ENCODE measurements around the gene SUSD4. TPM values are rescaled to one million over a fixed set of nuclear protein-coding genes. Genes with fewer than 3 reads are reported as not detected.

The SUSD4 gene
- total and polyA plus RNA-seq, 9 of the 15 experiments (the other 6 are each of a cell fraction or from before 2014, with no cell fraction given) = 0.06 to 1.7 (median 0.09) TPM; not detected in 4

DNA sequence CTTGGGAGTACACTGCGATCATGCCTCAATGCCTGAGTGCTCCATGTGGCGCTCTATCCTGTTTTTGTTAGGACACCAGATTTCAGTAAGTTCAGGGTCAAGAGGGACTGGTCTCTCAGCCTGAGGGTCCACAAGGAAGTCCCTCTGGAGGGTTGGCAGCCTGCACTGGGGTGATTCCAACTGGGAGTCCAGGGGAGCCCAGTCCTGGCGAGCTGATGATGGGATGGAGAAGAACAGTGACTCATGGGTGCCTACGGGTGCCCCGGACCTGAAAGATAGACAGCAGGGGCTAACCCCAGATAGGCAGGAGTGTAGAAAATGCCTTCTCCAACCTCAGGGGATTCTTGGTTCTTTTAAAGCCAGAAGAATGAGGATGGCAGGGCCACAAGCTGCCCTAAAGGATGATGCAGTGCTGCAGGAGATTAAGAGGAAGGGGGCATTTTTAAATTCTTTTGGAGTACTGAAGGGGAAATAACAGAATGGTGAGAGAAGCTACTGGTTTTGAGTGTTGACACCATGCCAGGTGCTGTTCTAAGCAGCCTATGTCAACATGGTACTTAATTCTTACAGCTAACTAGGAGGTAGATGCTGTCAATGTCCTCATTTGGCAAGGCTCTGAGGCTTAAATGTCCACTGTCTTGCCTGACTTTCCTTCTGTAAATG is 152.5 kb downstream of the SUSD4 start (continued):
- TF ChIP-seq RBM39 (optimal IDR thresholded peaks at IDR 0.05; ENCODE audit: low read depth, low read length) = no peak
- no peak for TF ChIP-seq ZNF586 (CRISPR knock-in tag; conservative IDR thresholded peaks at IDR 0.05)
- TF ChIP-seq KLF10 (CRISPR knock-in tag; IDR thresholded peaks at IDR 0.05) = no peak
- TF ChIP-seq IRF2 (CRISPR knock-in tag; IDR thresholded peaks at IDR 0.05) = no peak
- TF ChIP-seq FOXA3 (CRISPR knock-in tag; conservative IDR thresholded peaks at IDR 0.05 in 1 of 2, IDR thresholded peaks at IDR 0.05 in 1 of 2) = 0 out of 4 replicates have a peak, but pooled peaks of 1 of the 2 experiments have one; percentile 34

GRCh38 chr1:223210788-223211120 is 153.2 kb downstream of the SUSD4 start:
- Histone ChIP-seq H3K27me3 (ENCODE audit: control insufficient read depth in 2 of 2, insufficient read depth in 2 of 2, low read length in 2 of 2) (no peaks in the 10 kb centered on the region), H3K9me1 (ENCODE audit: control insufficient read depth, insufficient read depth, low read length) (no peaks in the 10 kb centered on the region), H3K9me3 (replicated peaks; ENCODE audit: control insufficient read depth, insufficient read depth, low read depth, low read length) (no peaks in the 10 kb centered on the region), H3K79me2 (ENCODE audit: control insufficient read depth, insufficient read depth, low read length) (no peaks in the 10 kb centered on the region), H3K4me1 (replicated peaks in 1 of 2; ENCODE audit: control insufficient read depth in 2 of 2, insufficient read depth in 2 of 2, low read length in 2 of 2) (peaks cover 0 to 26% of the 10 kb centered on the region in 2 experiments; a peak in 3 of 5 replicates), H3K4me2 (ENCODE audit: insufficient read depth, low read length) (no peak overlapping the region), H3K36me3 (ENCODE audit: control insufficient read depth, insufficient read depth, low read length) (no peaks in the 10 kb centered on the region), H2AFZ (ENCODE audit: low read depth, low read length) (no peak overlapping the region), H4K20me1 (replicated peaks; ENCODE audit: control insufficient read depth, insufficient read depth, low read length) (no peaks in the 10 kb centered on the region), H3K4me3 (no peak overlapping the region), H3K9ac (ENCODE audit: insufficient read depth in 1 of 2, low read depth in 2 of 2, low read length in 2 of 2) (no peak overlapping the region), H3K27ac (ENCODE audit: extremely low read depth, low read depth, low read length) (0 out of 3 replicates have a peak overlapping the region, but pooled peaks have one; percentile 2)
- no TSS peak for BruUV-seq (replicated peaks)
- CTCF ChIA-PET (ENCODE audit: low intra/inter-chr PET ratio) = no interaction called here
- ATAC-seq = peak; percentile 74
- peak in 2 of 4 experiments; percentile 63 to 65 for DNase-seq (ENCODE audit: extremely low read depth in 1 of 4, low spot score in 3 of 4)
- POLR2A ChIA-PET = no interaction called here
- WGBS (ENCODE audit: insufficient coverage, low coverage, missing lambda C conversion rate) = 16% methylated on average over 3 of the region's 3 CpGs
- in situ Hi-C loops (cut with MboI) = no loop called here
- intact Hi-C loops (cut with micrococcal nuclease) = no loop called here
- FAIRE-seq = peak; percentile 85
- TF ChIP-seq POLR2B (IDR thresholded peaks at IDR 0.05; ENCODE audit: low read depth, partially characterized antibody) (no peak), ZNF316 (IDR thresholded peaks at IDR 0.05) (peak; percentile 94), ZBTB17 (CRISPR knock-in tag; IDR thresholded peaks at IDR 0.05) (no peak), HIVEP1 (CRISPR knock-in tag; IDR thresholded peaks at IDR 0.05) (no peak), DNMT1 (IDR thresholded peaks at IDR 0.05) (no peak), ZNF586 (CRISPR knock-in tag; conservative IDR thresholded peaks at IDR 0.05) (no peak), PATZ1 (CRISPR knock-in tag; IDR thresholded peaks at IDR 0.05; ENCODE audit: borderline replicate concordance) (no peak), NR3C1 (CRISPR knock-in tag; IDR thresholded peaks at IDR 0.05) (no peak), CHD4 (IDR thresholded peaks at IDR 0.05; ENCODE audit: insufficient read depth, insufficient replicate concordance, low read depth, low read length, poor library complexity, severe bottlenecking) (no peak), NFE2 (IDR thresholded peaks at IDR 0.05; ENCODE audit: low read depth) (peak; percentile 81), ZNF224 (CRISPR knock-in tag; IDR thresholded peaks at IDR 0.05) (no peak), GMEB1 (CRISPR knock-in tag; IDR thresholded peaks at IDR 0.05) (no peak), BMI1 (IDR thresholded peaks at IDR 0.05; ENCODE audit: low read length) (no peak), SIN3A (IDR thresholded peaks at IDR 0.05; ENCODE audit: borderline replicate concordance in 2 of 2, control insufficient read depth in 1 of 2, low read depth in 2 of 2, low read length in 2 of 2) (no peak), CBFA2T2 (conservative IDR thresholded peaks at IDR 0.05) (no peak), CXXC5 (CRISPR knock-in tag; IDR thresholded peaks at IDR 0.05) (no peak)

Measured in K562 (cell line).